Sigmoid colon (tissue), 3 donors: Measurements from ENCODE around the gene TMEM74B.

Experiments used
- CTCF ChIP-seq, 4 experiments: fragments of 450-650 bp in 3 of 4; fragments of 200-600 bp in 1 of 4; IDR thresholded peaks; one replicate each; pipeline ENCODE4 v1.5.1; 2016 to 2019; ENCODE audit warnings: antibody characterized with exemption in 4 of 4, mild to moderate bottlenecking in 3 of 4, moderate library complexity in 2 of 4
- POLR2A ChIP-seq, 2 donors: fragments of 450-650 bp; IDR thresholded peaks; one replicate each; pipeline ENCODE4 v1.6.1; 2016; ENCODE audit warnings: antibody characterized with exemption in 2 of 2, mild to moderate bottlenecking in 2 of 2, moderate library complexity in 2 of 2

- TF ChIP-seq CTCF (IDR thresholded peaks at IDR 0.05) (no peak), POLR2A (IDR thresholded peaks at IDR 0.05) (no peak)
Observed at GRCh38 chr20:1225783-1226654, 41.2 kb upstream of the TMEM74B start, which contains the start of gene RAD21L1.
